HepG2 (cell line): ENCODE measurements around the gene VSTM4.

Source experiments
- FOXP1 ChIP-seq, 2 experiments: fragments of 450-650 bp in 1 of 2; IDR thresholded peaks; 2 replicates each; pipeline ENCODE4 v1.6.1; 2017 to 2018; ENCODE audit warnings: antibody characterized with exemption in 1 of 2
- GFI1 ChIP-seq: sonication (generic); formaldehyde crosslinking; IDR thresholded peaks from 2 replicates; pipeline ENCODE4 v1.5.0; 2020; ENCODE audit warnings: missing genetic modification reagents, mild to moderate bottlenecking, borderline replicate concordance
- TAF15 ChIP-seq: fragments of 200-400 bp; formaldehyde crosslinking; IDR thresholded peaks from one replicate; pipeline ENCODE4 v1.6.1; 2018; ENCODE audit warnings: mild to moderate bottlenecking, low read depth, low read length; ENCODE audit not compliant: poor library complexity, severe bottlenecking

- TF ChIP-seq GFI1 (CRISPR knock-in tag): no peak
- no peak for TF ChIP-seq FOXP1 (IDR thresholded peaks at IDR 0.05)
- TF ChIP-seq FOXP1 (CRISPR knock-in tag; IDR thresholded peaks at IDR 0.05): no peak
- TF ChIP-seq TAF15: no peak
Measured at GRCh38 chr10:48974510-48975156, 140.7 kb downstream of the VSTM4 start.
